ENCODE measurements around the gene ATAD3B. TPM values are rescaled to one million over a fixed set of nuclear protein-coding genes. Genes with fewer than 3 reads are reported as not detected.
"Not testable (repeated sequence)": the region's sequence is repeated elsewhere in the genome, so short reads cannot be mapped to it uniquely, and the experiment has no call there.

The ATAD3B gene
- total RNA-seq, 3 donors from 2014 or later = 193 to 208 (median 194) TPM

DNA sequence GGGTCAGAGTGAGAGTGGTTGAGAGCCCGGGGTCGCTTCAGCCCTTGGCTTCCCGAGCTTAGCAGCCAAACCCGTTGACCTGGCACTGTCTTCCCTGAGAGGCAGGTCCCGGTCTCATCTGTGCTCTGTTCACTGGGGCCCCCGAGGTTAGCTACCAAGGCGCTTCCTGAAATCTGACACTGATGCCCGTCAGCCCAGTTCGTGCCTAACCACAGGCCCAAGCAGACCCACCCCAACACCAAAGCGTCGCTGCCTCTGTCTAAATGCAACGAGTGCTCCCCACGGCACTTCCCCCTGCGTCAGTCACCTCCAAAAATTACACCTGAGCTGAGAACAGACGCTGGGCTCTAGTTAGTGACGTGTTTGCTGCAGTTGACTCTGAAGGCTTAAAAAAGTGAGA is 42.8 kb downstream of the ATAD3B start:
- not testable (repeated sequence) for ATAC-seq; H3K4me3 Mint-ChIP-seq; H3K36me3 Mint-ChIP-seq (ENCODE audit: insufficient read depth); H3K4me1 Mint-ChIP-seq (ENCODE audit: low read depth); H3K9me3 Mint-ChIP-seq; DNase-seq; H3K27me3 Mint-ChIP-seq (ENCODE audit: low read depth)

DNA sequence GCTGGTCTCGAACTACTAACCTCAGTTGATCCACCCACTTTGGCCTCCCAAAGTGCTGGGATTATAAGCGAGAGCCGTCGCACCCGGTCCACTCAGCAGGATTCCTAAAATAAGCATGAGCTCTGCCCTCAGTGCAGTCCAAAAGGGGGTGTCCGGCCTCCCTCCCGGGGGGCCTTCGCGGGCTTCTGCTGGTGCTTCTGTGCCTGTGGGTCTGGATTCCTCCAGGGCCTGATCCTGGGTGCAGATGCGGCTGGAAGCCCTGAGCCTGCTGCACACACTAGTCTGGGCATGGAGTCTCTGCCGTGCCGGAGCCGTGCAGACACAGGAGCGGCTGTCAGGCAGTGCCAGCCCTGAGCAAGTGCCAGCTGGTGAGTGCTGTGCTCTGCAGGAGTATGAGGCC is 45.4 kb downstream of the ATAD3B start:
- H3K27me3 Mint-ChIP-seq (ENCODE audit: low read depth); H3K9me3 Mint-ChIP-seq; ATAC-seq: not testable (repeated sequence)

DNA sequence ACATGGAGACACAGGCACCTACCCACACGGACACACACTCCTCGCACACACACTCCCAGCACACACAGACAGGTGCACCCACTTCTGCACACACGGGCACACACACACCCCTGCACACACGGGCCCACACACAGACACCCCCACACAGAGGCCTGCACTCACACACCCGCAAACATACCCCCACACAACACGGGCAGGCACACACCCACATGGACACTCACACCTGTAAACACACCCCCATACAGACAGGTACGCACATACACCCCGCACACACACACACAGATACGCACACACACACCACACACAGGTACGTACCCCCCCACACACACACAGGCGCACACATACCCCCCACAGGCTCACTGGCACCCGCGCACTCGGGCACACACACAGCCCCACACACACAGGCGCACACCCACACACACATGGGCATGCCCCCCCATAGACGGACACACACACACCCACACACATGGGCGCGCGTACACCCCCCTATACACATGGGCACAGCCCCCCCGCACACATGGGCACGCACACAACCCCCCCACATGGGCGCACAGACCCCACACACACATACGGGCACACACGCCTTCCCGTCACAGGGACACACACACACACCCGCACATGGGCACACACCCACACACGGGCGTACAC is 46.5 kb downstream of the ATAD3B start:
- H3K36me3 Mint-ChIP-seq (ENCODE audit: insufficient read depth) = peaks cover 8% of the 10 kb centered on the region
- no peak overlapping the region for H3K4me3 Mint-ChIP-seq
- H3K9me3 Mint-ChIP-seq = no peaks in the 10 kb centered on the region
- DNase-seq = no peak
- H3K27me3 Mint-ChIP-seq (ENCODE audit: low read depth) = no peaks in the 10 kb centered on the region
- peaks cover 3% of the 10 kb centered on the region for H3K4me1 Mint-ChIP-seq (ENCODE audit: low read depth)
- ATAC-seq = no peak

More for the DNA sequence above, 45.4 kb downstream of the ATAD3B start:
- not testable (repeated sequence) for DNase-seq; H3K4me3 Mint-ChIP-seq; H3K4me1 Mint-ChIP-seq (ENCODE audit: low read depth); H3K36me3 Mint-ChIP-seq (ENCODE audit: insufficient read depth)

DNA sequence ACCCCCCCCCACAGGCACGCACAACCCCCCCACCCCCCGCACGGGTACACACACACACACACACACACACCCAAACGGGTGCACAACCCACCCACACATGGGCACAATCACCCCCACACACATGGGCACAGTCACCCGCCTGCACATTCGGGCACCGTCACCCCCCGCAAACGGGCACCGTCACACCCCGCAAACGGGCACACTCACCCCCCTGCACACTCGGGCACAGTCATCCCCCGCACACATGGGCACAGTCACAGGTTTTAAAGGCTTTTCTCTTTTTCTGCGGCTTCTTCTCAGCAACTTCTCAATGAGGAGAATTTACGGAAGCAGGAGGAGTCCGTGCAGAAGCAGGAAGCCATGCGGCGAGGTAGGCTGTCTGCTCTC is 47.0 kb downstream of the ATAD3B start:
- not testable (repeated sequence) for H3K4me3 Mint-ChIP-seq; H3K36me3 Mint-ChIP-seq (ENCODE audit: insufficient read depth); H3K4me1 Mint-ChIP-seq (ENCODE audit: low read depth); ATAC-seq; DNase-seq; H3K9me3 Mint-ChIP-seq; H3K27me3 Mint-ChIP-seq (ENCODE audit: low read depth)

DNA sequence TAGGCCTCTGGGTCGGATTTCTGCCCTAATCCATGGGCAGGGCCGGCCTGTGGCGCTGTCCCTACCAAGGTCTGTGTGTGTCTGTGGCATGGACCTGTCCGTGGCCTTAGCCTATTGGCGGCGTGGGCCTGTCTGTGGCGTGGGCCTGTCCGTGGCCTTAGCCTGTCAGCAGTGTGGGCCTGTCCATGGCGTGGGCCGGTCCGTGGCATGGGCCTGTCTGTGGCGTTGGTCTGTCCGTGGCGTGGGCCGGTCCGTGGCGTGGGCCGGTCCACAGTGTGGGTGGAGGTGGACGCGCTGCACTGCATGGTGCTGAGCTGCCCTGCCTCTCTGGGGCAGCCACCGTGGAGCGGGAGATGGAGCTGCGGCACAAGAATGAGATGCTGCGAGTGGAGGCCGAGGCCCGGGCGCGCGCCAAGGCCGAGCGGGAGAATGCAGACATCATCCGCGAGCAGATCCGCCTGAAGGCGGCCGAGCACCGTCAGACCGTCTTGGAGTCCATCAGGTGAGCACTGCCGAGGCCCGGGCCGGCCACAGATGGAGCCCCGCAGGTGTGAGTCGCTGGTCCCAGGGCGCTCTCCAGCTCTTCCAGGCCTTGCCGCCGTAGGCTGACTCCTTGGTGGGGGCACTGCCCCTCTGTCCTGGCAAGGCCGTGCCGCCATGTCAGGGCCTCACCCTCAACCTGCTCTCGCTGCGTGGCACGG is 48.4 kb downstream of the ATAD3B start:
- not testable (repeated sequence) for H3K9me3 Mint-ChIP-seq; ATAC-seq; H3K4me1 Mint-ChIP-seq (ENCODE audit: low read depth); H3K27me3 Mint-ChIP-seq (ENCODE audit: low read depth); H3K4me3 Mint-ChIP-seq; DNase-seq
- peaks cover 12% of the 10 kb centered on the region for H3K36me3 Mint-ChIP-seq (ENCODE audit: insufficient read depth)

DNA sequence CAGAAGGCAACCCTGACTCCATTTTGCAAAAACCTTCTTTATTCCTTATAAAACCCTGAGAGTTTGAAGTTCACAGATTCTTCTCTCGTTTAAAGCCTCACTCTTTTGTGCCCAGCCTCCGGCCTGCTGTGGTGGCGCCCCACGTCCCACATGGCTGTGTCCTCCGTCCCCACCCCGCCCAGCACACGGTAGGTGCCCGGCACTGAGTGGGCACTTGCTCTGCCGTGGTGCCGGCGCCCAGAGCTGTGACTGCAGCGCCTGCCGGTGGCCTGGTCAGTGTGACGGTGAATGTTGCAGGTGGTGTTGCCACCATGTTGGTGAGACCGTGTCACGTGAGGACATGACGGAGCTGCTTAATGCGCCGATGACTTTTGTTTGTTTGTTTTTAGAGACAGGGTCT is 49.8 kb downstream of the ATAD3B start:
- Mint-ChIP-seq H3K27me3 (ENCODE audit: low read depth) (no peaks in the 10 kb centered on the region), H3K4me1 (ENCODE audit: low read depth) (no peaks in the 10 kb centered on the region), H3K36me3 (ENCODE audit: insufficient read depth) (peaks cover 14% of the 10 kb centered on the region), H3K4me3 (no peak overlapping the region), H3K9me3 (no peaks in the 10 kb centered on the region)
- no peak for ATAC-seq
- no peak for DNase-seq

DNA sequence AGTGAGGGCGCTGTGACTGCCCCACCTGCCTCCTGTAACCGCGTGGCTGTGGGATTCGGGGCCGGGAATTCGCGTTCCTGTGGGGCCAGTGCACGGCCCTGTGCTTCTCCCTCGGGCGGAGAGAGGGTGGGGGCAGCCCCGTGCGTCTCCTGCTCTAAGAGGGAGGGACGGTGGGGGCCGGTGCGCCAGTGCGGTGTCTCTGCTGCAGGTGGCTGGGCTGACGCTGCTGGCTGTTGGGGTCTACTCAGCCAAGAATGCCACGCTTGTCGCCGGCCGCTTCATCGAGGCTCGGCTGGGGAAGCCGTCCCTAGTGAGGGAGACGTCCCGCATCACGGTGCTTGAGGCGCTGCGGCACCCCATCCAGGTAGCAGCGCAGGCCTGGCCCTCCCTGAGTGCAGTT is 51.0 kb downstream of the ATAD3B start:
- H3K27me3 Mint-ChIP-seq (ENCODE audit: low read depth); H3K4me1 Mint-ChIP-seq (ENCODE audit: low read depth); ATAC-seq; H3K4me3 Mint-ChIP-seq; H3K9me3 Mint-ChIP-seq; DNase-seq: not testable (repeated sequence)
- H3K36me3 Mint-ChIP-seq (ENCODE audit: insufficient read depth) = peaks cover 16% of the 10 kb centered on the region

DNA sequence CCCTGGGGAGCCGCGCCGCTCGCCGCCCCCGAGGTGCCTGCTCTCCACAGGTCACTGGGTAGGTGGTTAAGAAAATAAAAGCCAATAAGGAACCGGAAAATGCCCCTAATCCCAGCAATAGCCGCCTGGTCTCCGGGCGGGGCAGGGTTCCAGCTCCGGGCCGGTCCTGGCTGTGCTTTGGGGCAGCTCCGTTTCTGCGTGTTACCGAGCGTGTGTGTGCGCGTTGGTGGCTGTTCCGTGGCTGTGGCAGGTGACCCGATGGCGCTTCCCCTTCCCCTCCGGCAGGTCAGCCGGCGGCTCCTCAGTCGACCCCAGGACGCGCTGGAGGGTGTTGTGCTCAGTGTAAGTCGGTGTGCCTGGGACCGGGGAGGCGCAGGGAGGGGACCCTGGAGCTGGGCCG is 51.7 kb downstream of the ATAD3B start:
- peaks cover 12% of the 10 kb centered on the region for H3K36me3 Mint-ChIP-seq (ENCODE audit: insufficient read depth)
- H3K9me3 Mint-ChIP-seq; DNase-seq; H3K4me3 Mint-ChIP-seq; H3K4me1 Mint-ChIP-seq (ENCODE audit: low read depth); ATAC-seq; H3K27me3 Mint-ChIP-seq (ENCODE audit: low read depth): not testable (repeated sequence)

DNA sequence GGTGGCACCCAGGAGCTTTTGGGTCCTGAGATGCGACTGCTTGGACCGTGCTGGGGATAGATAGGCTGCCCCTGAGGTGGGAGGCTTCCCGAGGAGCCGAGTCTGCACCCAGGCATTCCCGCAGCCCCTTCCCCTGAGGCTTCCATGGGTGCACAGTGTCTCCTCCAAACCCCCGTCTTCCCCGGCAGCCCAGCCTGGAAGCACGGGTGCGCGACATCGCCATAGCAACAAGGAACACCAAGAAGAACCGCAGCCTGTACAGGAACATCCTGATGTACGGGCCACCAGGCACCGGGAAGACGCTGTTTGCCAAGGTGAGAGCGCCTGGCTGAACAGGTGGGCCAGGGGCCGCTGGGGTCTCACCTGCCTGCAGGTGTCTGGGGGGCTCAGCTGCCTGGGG is 52.1 kb downstream of the ATAD3B start:
- not testable (repeated sequence) for ATAC-seq; H3K4me1 Mint-ChIP-seq (ENCODE audit: low read depth); H3K4me3 Mint-ChIP-seq; DNase-seq; H3K27me3 Mint-ChIP-seq (ENCODE audit: low read depth); H3K36me3 Mint-ChIP-seq (ENCODE audit: insufficient read depth); H3K9me3 Mint-ChIP-seq

DNA sequence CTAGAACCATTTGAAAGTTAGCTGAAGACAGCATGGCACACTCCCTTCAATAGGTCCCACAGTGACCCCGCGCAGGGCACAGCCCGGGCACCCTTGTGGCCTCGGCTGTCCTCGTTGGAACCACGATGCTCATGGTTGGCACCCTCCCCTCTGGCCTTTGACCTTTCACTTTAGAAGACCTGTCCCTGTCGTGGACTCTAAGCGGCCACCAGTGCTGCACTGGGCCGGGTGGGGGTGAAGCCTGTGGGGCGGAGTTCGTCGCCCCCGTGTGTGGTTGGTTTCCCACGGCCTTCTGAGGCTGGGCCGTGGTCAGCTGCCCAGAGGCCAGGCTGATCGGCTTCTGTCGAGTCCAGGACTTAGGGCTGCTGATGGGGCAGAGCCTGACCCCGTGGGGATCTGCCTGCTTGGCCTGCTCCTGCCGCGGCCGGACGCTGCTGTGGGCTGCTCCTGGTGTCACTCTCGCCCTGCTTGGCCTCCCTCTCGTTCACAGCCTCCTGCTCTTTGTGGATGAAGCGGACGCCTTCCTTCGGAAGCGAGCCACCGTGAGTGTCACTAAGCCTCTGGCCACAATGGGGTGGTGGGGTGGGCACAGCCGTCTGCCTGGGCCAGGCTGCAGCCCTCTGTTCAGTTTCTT is 53.3 kb downstream of the ATAD3B start:
- not testable (repeated sequence) for H3K4me1 Mint-ChIP-seq (ENCODE audit: low read depth); H3K4me3 Mint-ChIP-seq; ATAC-seq; H3K27me3 Mint-ChIP-seq (ENCODE audit: low read depth); H3K9me3 Mint-ChIP-seq; DNase-seq
- peaks cover 12% of the 10 kb centered on the region for H3K36me3 Mint-ChIP-seq (ENCODE audit: insufficient read depth)

DNA sequence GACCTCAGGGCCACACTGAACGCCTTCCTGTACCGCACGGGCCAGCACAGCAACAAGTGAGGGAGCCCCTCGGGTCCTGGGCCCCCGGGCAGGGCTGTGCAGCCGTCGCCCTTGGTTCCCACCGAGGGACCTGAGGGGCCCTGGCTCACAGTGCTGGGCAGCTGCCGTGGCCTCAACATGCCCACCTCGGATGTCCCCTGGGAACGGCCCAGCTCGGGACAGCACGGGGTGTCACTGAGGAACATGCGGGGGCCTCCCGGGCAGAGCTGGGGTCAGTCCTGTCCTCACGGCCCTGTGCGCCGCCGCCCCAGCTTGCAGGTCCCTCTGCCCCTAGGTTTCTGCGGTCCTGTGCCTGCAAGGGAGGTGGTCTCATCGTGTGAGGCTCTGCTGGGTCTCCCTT is 54.9 kb downstream of the ATAD3B start:
- peaks cover 20% of the 10 kb centered on the region for H3K36me3 Mint-ChIP-seq (ENCODE audit: insufficient read depth)
- ATAC-seq; H3K4me1 Mint-ChIP-seq (ENCODE audit: low read depth); DNase-seq; H3K4me3 Mint-ChIP-seq; H3K9me3 Mint-ChIP-seq; H3K27me3 Mint-ChIP-seq (ENCODE audit: low read depth): not testable (repeated sequence)

DNA sequence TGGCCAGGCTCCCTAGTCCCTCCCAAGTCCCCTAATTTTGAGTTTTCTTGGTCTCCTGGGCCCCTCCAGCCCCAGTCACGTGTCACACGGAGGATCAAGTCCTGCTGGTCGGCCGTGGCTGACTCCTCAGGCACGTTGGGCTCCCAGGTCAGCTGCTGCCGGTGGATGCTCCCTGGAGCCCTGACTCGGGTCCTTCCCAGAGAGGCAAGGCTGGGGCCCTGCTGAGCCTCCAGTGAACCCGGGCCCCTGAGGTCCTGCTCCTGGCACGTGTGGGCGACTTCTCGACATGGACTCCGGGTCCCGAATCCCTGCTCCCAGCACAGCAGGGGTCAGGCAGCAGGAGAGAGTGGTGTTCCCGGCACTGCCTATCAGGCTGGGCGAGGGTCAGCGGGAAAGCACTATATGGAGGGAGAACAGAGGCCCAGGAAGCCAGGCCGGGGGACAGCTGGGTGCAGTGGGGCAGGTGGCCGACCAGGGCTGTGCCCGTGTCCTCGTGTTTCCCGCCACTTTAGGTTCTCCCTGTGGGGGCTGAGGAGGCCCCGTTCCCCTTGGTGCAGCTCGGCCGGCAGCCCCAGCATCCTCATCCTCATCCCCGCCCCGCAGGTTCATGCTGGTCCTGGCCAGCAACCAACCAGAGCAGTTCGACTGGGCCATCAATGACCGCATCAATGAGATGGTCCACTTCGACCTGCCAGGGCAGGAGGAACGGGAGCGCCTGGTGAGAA is 55.7 kb downstream of the ATAD3B start:
- ATAC-seq = no peak
- no peak overlapping the region for H3K4me3 Mint-ChIP-seq
- no peak for DNase-seq
- H3K27me3 Mint-ChIP-seq (ENCODE audit: low read depth) = no peaks in the 10 kb centered on the region
- no peaks in the 10 kb centered on the region for H3K4me1 Mint-ChIP-seq (ENCODE audit: low read depth)
- H3K9me3 Mint-ChIP-seq = peaks cover 5% of the 10 kb centered on the region
- peaks cover 24% of the 10 kb centered on the region for H3K36me3 Mint-ChIP-seq (ENCODE audit: insufficient read depth)

DNA sequence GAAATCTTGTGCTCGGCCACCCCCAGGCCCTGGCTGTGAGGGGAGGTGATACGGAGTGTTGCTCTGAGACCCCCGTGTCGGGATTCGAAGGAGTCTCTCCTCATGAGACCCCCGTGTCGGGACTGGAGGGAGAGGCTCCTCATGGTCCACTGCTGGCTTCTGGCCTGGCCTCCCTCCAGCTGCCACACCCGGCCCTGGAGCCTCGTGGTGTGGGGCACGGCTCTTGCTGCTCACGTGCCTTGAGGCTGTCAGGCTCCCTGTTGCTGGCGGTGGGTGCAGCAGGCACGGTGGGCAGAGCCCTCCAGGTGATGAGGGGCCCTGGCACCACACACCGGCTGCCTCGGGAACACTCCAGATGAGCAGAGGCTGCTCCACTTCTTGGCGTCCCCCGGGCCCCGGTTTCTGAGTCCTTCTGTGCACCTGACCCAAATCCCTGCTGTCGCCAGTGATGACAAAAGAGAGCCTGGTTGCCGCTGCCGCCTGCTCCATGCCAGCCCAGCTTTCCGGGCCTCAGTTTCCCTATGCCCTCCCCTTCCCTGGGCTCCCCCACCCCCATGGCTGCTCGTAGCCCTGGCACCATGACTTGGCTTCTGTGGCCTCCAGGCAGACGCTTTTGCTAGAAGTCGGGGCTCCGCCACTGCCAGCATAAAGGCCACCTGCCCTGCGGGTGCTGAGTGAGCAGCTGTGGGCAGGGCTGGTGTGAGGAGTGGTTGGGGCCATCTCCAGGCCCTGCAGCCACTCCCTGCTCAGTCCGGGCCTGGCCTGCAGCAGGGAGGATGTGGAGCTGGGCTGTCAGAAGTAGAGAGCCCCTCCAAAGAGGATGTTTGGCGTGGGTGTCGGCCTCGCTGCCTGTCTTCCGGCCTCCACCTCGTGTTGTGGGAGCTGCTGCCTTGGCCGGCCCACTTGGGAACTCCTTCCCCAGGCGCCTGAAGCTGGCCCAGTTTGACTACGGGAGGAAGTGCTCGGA is 57.0 kb downstream of the ATAD3B start:
- ATAC-seq = no peak
- H3K4me3 Mint-ChIP-seq = no peak overlapping the region

DNA sequence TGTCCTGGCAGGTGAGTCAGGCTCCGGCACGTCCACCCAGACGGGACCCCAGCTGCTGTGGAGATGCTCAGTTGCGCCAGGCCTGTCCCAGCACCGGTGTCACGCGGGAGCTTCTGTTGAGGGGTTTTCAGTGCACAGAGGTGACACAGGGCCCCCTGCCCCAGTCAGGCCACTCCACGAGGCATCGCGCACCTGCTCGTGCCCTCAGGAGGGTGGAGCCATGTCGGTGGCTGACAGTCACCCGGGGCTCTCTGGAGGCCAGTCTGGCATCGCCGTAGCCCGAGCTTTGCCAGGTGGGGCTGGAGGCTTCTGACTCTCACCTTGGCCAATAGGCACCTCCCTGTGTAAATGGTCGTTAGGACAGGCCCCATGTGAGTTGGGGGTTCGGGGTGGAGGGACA is 57.8 kb downstream of the ATAD3B start:
- Mint-ChIP-seq H3K4me3 (no peak overlapping the region), H3K9me3 (peaks cover 5% of the 10 kb centered on the region), H3K36me3 (ENCODE audit: insufficient read depth) (peaks cover 23% of the 10 kb centered on the region), H3K27me3 (ENCODE audit: low read depth) (no peaks in the 10 kb centered on the region), H3K4me1 (ENCODE audit: low read depth) (no peaks in the 10 kb centered on the region)
- ATAC-seq (no peak), DNase-seq (no peak)

More for the DNA sequence above, 57.0 kb downstream of the ATAD3B start:
- peaks cover 24% of the 10 kb centered on the region for H3K36me3 Mint-ChIP-seq (ENCODE audit: insufficient read depth)
- H3K27me3 Mint-ChIP-seq (ENCODE audit: low read depth) = no peaks in the 10 kb centered on the region
- peaks cover 5% of the 10 kb centered on the region for H3K9me3 Mint-ChIP-seq
- DNase-seq = no peak
- H3K4me1 Mint-ChIP-seq (ENCODE audit: low read depth) = no peaks in the 10 kb centered on the region

Measured in activated T-cell treated with anti-CD3 and anti-CD28 coated beads, Interleukin-2, amount 50 U/mL, for 4 hours (primary cell).